ENCODE results near the gene ANGPTL7.

DNA sequence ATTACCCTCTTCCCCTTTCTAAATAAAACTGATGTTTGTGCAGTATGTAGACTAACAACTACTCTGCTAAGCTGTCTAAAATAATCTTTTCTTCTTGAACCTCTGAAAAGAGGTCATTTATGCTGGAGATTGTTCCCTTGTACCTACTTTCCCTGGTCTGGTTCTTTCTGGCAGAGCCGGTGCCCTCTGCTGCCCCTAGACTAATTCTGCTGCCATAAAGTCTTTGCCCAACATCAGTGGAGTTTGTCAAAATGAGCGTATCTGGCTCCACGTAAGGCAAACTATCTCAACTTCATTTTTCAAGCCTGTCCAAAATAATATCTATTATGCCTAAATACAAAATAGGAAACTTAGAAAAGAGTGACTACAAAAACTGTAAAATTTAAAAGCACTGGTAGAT lies 30.9 kb upstream of the ANGPTL7 start:
- TF ChIP-seq EZH2phosphoT487 (IDR thresholded peaks at IDR 0.05; ENCODE audit: insufficient read depth, low read depth) = no peak
- no peak for TF ChIP-seq EZH2 (IDR thresholded peaks at IDR 0.05; ENCODE audit: insufficient read depth, poor library complexity, severe bottlenecking)
